ENCODE measurements around the gene SRRM5. TPM values are rescaled to one million over a fixed set of nuclear protein-coding genes. Genes with fewer than 3 reads are reported as not detected.

SRRM5 gene
- total RNA-seq, 4 donors from 2014 or later: 0.38 TPM; not detected in 3

DNA sequence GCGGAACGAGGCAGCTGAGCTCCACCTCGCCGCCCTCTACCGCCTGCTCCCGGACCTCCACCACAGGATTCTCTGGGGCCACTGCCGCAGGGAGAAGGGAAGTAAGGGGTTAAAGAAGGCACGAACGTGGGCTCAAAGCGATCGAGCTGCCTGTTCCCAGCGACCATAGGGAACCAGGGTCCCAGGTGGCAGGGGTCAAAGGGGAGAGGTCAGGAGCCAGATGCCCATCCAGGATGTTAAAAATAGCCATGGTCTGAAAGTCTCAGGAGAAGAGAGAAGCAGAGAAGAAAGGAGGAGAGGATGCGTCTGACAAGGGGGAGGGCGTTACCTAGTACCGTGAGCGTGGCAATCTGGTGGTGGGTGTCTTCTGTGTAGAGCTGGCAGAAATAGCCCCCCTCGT lies 14.9 kb downstream of the SRRM5 start:
- Histone ChIP-seq H3K4me1 (peaks cover 0 to 21% (median 0%) of the 10 kb centered on the region in 3 donors), H3K27ac (no peak overlapping the region), H3K4me3 (no peak overlapping the region), H3K36me3 (no peaks in the 10 kb centered on the region), H3K9me3 (no peaks in the 10 kb centered on the region), H3K27me3 (no peaks in the 10 kb centered on the region)
- no peak for DNase-seq
- no peak for TF ChIP-seq POLR2A (IDR thresholded peaks at IDR 0.05)
- TF ChIP-seq, protein P1, sequence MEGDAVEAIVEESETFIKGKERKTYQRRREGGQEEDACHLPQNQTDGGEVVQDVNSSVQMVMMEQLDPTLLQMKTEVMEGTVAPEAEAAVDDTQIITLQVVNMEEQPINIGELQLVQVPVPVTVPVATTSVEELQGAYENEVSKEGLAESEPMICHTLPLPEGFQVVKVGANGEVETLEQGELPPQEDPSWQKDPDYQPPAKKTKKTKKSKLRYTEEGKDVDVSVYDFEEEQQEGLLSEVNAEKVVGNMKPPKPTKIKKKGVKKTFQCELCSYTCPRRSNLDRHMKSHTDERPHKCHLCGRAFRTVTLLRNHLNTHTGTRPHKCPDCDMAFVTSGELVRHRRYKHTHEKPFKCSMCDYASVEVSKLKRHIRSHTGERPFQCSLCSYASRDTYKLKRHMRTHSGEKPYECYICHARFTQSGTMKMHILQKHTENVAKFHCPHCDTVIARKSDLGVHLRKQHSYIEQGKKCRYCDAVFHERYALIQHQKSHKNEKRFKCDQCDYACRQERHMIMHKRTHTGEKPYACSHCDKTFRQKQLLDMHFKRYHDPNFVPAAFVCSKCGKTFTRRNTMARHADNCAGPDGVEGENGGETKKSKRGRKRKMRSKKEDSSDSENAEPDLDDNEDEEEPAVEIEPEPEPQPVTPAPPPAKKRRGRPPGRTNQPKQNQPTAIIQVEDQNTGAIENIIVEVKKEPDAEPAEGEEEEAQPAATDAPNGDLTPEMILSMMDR (IDR thresholded peaks at IDR 0.05): no peak
- 42 to 64% methylated on average over 9 to 11 of the region's 17 CpGs for WGBS, 2 donors
- intact Hi-C loops (cut with DNase I): no loop called here

DNA sequence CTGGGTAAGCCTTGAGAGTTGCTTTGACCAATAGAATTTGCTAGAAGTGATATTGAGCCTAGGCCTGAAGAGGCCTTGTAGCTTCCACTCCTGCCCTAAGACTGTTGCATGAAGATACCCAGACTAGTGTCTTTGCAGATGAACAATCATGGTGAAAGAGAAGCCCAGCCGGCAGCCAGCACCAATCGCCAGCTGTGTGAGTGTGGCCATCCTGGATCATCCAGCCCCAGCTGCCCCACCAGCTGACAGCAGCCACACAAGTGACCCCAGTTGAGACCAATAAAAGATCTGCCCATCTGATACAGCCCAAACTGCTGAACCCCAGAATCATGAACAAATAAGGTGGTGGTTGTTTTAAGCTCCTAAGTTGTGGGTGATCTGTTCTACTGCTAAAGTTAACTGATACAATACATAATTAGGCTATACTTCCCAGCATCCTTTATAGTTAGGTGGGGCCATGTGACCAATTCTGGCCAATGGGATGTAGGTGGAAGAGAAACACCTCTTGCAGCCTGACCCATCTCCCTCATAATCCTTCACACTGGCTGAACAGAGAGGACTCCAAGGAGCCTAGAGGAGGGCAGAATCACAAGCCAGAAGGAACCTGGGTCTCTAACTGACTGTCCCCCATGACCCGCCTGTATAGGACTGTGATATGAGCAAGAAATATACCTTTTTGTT lies 16.9 kb downstream of the SRRM5 start:
- Histone ChIP-seq H3K4me3 (no peak overlapping the region), H3K27ac (no peak overlapping the region), H3K9me3 (no peaks in the 10 kb centered on the region), H3K27me3 (no peaks in the 10 kb centered on the region), H3K4me1 (peaks cover 0 to 22% (median 0%) of the 10 kb centered on the region in 3 donors), H3K36me3 (no peaks in the 10 kb centered on the region)
- intact Hi-C loops (cut with DNase I): no loop called here
- DNase-seq: no peak
- TF ChIP-seq, protein P1 (IDR thresholded peaks at IDR 0.05): no peak
- TF ChIP-seq POLR2A (IDR thresholded peaks at IDR 0.05): no peak
- WGBS, 2 donors: 73 to 89% methylated on average over 3 of the region's 3 CpGs

DNA sequence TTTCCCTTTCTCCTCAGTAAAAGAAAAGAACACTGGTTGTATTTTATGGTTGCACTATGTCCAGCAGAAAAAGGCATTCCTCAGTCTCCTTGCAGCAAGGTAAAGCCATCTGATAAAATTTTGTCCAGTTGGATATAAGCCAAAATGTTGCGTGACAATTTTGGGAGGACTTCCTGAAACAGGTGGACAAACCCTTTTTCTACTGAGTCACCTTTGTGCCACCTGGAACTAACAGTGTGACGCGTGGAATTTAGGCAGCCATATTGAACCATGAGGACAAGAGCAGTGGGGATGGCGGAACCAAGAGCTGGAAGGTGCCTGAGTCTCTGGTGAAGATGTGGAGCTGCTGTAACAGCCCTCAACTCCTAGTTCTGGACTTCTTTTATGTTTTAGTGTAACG lies 19.6 kb downstream of the SRRM5 start:
- TF ChIP-seq, protein P1 (IDR thresholded peaks at IDR 0.05): no peak
- TF ChIP-seq POLR2A (IDR thresholded peaks at IDR 0.05): no peak
- Histone ChIP-seq H3K36me3 (no peaks in the 10 kb centered on the region), H3K9me3 (no peaks in the 10 kb centered on the region), H3K27me3 (peaks cover 0 to 4% (median 0%) of the 10 kb centered on the region in 4 donors), H3K4me1 (peaks cover 3 to 27% (median 11%) of the 10 kb centered on the region in 3 donors), H3K4me3 (no peak overlapping the region), H3K27ac (no peak overlapping the region)
- DNase-seq: no peak
- 92 to 94% methylated on average over 5 of the region's 5 CpGs for WGBS, 2 donors
- intact Hi-C loops (cut with DNase I): no loop called here

DNA sequence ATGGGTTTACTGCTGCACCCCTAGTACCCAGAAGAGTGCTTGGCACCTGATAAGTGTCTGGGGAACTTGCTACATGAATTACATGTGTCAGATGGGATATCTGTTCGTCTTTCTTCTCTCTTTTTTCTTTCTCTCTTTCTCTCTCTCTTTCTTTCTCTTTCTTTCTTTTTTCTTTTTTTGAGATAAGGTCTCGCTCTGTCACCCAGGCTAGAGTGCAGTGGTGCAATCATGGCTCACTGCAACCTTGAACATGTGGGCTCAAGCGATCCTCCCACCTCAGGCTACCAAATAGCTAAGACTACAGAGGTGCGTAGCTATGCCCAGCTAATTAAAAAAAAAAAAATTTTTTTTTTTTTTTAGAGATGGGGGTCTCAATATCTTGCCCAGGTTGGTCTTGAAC lies 21.6 kb downstream of the SRRM5 start:
- Histone ChIP-seq H3K4me3 (no peak overlapping the region), H3K36me3 (no peaks in the 10 kb centered on the region), H3K4me1 (peaks cover 3 to 39% (median 11%) of the 10 kb centered on the region in 3 donors), H3K27me3 (peaks cover 0 to 4% (median 0%) of the 10 kb centered on the region in 4 donors), H3K9me3 (no peaks in the 10 kb centered on the region), H3K27ac (no peak overlapping the region)
- WGBS, 2 donors: 78 to 91% methylated on average over 4 of the region's 4 CpGs
- TF ChIP-seq, protein P1 (IDR thresholded peaks at IDR 0.05): no peak
- intact Hi-C loops (cut with DNase I): no loop called here
- DNase-seq: no peak

DNA sequence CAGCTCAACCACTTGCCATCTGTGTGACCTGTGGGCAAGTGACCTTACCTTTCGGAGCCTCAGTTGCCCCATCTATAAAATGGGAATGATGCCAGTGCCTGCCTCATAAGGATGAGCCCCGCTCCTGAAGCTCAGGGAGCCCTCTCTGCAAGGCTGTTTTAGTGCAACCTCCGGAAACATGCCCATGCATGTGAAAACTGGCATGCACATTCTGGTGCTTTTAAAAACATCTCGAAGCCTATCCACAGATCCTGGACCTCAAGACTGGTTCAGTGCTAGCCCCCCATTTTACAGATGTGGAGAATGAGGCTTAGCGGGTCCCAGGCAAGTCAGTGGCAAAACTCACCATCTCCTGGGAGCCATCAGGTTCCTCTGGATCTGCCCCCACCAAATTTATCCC lies 22.2 kb downstream of the SRRM5 start:
- no peaks in the 10 kb centered on the region for H3K36me3 ChIP-seq
- peaks cover 3 to 44% (median 14%) of the 10 kb centered on the region in 3 donors for H3K4me1 ChIP-seq
- no peaks in the 10 kb centered on the region for H3K9me3 ChIP-seq
- TF ChIP-seq, protein P1 (IDR thresholded peaks at IDR 0.05): no peak
- TF ChIP-seq POLR2A (IDR thresholded peaks at IDR 0.05): no peak
- WGBS, 2 donors: 51 to 60% methylated on average over 3 to 5 of the region's 5 CpGs
- no peak overlapping the region for H3K4me3 ChIP-seq
- peaks cover 0 to 6% (median 0%) of the 10 kb centered on the region in 4 donors for H3K27me3 ChIP-seq
- DNase-seq: no peak
- H3K27ac ChIP-seq: no peak overlapping the region
- intact Hi-C loops (cut with DNase I): no loop called here

All from esophagus squamous epithelium (tissue), 5 donors.